ENCODE results near the gene EIF4B.

DNA sequence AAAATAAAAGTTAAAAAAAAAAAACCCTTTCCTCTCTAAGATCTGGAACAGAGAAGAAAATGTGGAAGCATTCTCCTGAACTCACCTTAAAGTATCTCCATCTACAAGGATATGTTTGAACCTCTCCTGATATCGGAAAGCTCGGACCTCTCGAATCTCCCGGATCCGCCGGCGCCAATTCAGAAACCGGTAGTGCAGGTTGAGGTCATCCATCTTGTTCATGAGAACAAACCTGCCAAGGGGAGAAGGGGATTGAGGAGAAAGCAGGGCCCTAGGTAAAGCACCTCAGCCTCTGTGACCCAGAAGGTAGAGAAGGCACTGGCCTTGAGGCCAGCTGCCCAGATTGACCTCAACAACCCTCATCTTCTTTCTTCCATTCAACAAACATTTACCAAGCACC is 70.8 kb downstream of the EIF4B start:
- TF ChIP-seq POLR2AphosphoS5 (IDR thresholded peaks at IDR 0.05): no peak
- TF ChIP-seq, protein P1, sequence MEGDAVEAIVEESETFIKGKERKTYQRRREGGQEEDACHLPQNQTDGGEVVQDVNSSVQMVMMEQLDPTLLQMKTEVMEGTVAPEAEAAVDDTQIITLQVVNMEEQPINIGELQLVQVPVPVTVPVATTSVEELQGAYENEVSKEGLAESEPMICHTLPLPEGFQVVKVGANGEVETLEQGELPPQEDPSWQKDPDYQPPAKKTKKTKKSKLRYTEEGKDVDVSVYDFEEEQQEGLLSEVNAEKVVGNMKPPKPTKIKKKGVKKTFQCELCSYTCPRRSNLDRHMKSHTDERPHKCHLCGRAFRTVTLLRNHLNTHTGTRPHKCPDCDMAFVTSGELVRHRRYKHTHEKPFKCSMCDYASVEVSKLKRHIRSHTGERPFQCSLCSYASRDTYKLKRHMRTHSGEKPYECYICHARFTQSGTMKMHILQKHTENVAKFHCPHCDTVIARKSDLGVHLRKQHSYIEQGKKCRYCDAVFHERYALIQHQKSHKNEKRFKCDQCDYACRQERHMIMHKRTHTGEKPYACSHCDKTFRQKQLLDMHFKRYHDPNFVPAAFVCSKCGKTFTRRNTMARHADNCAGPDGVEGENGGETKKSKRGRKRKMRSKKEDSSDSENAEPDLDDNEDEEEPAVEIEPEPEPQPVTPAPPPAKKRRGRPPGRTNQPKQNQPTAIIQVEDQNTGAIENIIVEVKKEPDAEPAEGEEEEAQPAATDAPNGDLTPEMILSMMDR (IDR thresholded peaks at IDR 0.05): no peak

Measured in suprapubic skin (tissue), 3 donors.